H9 (cell line): Measurements from ENCODE around the gene PAK1IP1. TPM values are rescaled to one million over a fixed set of nuclear protein-coding genes. Genes with fewer than 3 reads are reported as not detected.
"Not testable (repeated sequence)": the region's sequence is repeated elsewhere in the genome, so short reads cannot be mapped to it uniquely, and the experiment has no call there.

Source experiments
- DNase-seq: peaks from one replicate; pipeline ENCODE4 v3.0.0-alpha.2; 2017
- H2AFZ ChIP-seq: one replicate; pipeline ENCODE4 v1.6.1; 2013; ENCODE audit warnings: mild to moderate bottlenecking, low read length, control low read depth, moderate library complexity
- H2AK5ac ChIP-seq: 2 replicates; pipeline ENCODE4 v1.6.1; 2013; ENCODE audit warnings: low read length, control low read depth, mixed read lengths; ENCODE audit not compliant: insufficient read length
- H2BK120ac ChIP-seq: one replicate; pipeline ENCODE4 v1.6.1; 2013; ENCODE audit warnings: low read depth, mild to moderate bottlenecking, low read length, control low read depth, inconsistent platforms; ENCODE audit not compliant: poor library complexity, severe bottlenecking
- H2BK12ac ChIP-seq: 2 replicates; pipeline ENCODE4 v1.6.1; 2013; ENCODE audit warnings: low read length, control low read depth, mixed read lengths, low read depth; ENCODE audit not compliant: insufficient read length
- H2BK15ac ChIP-seq: 2 replicates; pipeline ENCODE4 v1.6.1; 2013; ENCODE audit warnings: low read depth, low read length, control low read depth
- H2BK20ac ChIP-seq: one replicate; pipeline ENCODE4 v1.6.1; 2013; ENCODE audit warnings: low read depth, mild to moderate bottlenecking, low read length, control low read depth, inconsistent platforms; ENCODE audit not compliant: poor library complexity, severe bottlenecking
- H2BK5ac ChIP-seq: 2 replicates; pipeline ENCODE4 v1.6.1; 2013; ENCODE audit warnings: low read length, control low read depth, mixed read lengths; ENCODE audit not compliant: insufficient read length
- H3K14ac ChIP-seq: 2 replicates; pipeline ENCODE4 v1.6.1; 2013; ENCODE audit warnings: low read length, control low read depth; ENCODE audit not compliant: insufficient read depth
- H3K18ac ChIP-seq: 2 replicates; pipeline ENCODE4 v1.6.1; 2013; ENCODE audit warnings: low read depth, mild to moderate bottlenecking, mixed read lengths, low read length, control low read depth; ENCODE audit not compliant: insufficient read length
- H3K23ac ChIP-seq: 2 replicates; pipeline ENCODE4 v1.6.1; 2013; ENCODE audit warnings: low read length, control low read depth, mixed read lengths, low read depth; ENCODE audit not compliant: insufficient read length
- H3K23me2 ChIP-seq: 2 replicates; pipeline ENCODE4 v1.6.1; 2013; ENCODE audit warnings: low read depth, mild to moderate bottlenecking, mixed read lengths, low read length, control low read depth; ENCODE audit not compliant: insufficient read length, poor library complexity, severe bottlenecking
- H3K27ac ChIP-seq: 2 replicates; pipeline ENCODE4 v1.5.1; 2013; ENCODE audit warnings: low read length, control low read depth, mixed read lengths, low read depth; ENCODE audit not compliant: insufficient read length
- H3K27me3 ChIP-seq: 2 replicates; pipeline ENCODE4 v1.6.1; 2013; ENCODE audit warnings: low read length, control low read depth, inconsistent platforms; ENCODE audit not compliant: insufficient read depth
- H3K4ac ChIP-seq: 2 replicates; pipeline ENCODE4 v1.6.1; 2013; ENCODE audit warnings: low read depth, mild to moderate bottlenecking, control low read depth, inconsistent platforms, low read length, moderate library complexity
- H3K4me1 ChIP-seq: 2 replicates; pipeline ENCODE4 v1.6.1; 2013; ENCODE audit warnings: low read length, control low read depth, inconsistent platforms; ENCODE audit not compliant: insufficient read depth
- H3K4me2 ChIP-seq: 2 replicates; pipeline ENCODE4 v1.6.1; 2013; ENCODE audit warnings: low read length, control low read depth, mixed read lengths; ENCODE audit not compliant: insufficient read length, insufficient read depth
- H3K56ac ChIP-seq: 2 replicates; pipeline ENCODE4 v1.6.1; 2013; ENCODE audit warnings: low read depth, mild to moderate bottlenecking, mixed read lengths, low read length, control low read depth; ENCODE audit not compliant: insufficient read length
- H3K79me1 ChIP-seq: 2 replicates; pipeline ENCODE4 v1.6.1; 2013; ENCODE audit warnings: low read depth, mild to moderate bottlenecking, moderate library complexity, low read length, control low read depth, inconsistent platforms; ENCODE audit not compliant: insufficient read depth, poor library complexity, severe bottlenecking
- H3K79me2 ChIP-seq: 2 replicates; pipeline ENCODE4 v1.6.1; 2013; ENCODE audit warnings: low read length, control low read depth, inconsistent platforms; ENCODE audit not compliant: insufficient read depth
- H3K9ac ChIP-seq: 2 replicates; pipeline ENCODE4 v1.6.1; 2013; ENCODE audit warnings: low read length, control low read depth, mixed read lengths; ENCODE audit not compliant: insufficient read length; ENCODE audit errors: extremely low read depth
- H3K9me3 ChIP-seq: one replicate; pipeline ENCODE4 v1.6.1; 2013; ENCODE audit warnings: low read depth, low read length, inconsistent platforms; ENCODE audit not compliant: control insufficient read depth
- H3T11ph ChIP-seq: one replicate; pipeline ENCODE4 v1.6.1; 2013; ENCODE audit warnings: mild to moderate bottlenecking, low read length, control low read depth, inconsistent platforms
- H4K20me1 ChIP-seq: one replicate; pipeline ENCODE4 v1.6.1; 2013; ENCODE audit not compliant: control insufficient read depth, insufficient read length, insufficient read depth
- H4K5ac ChIP-seq: 2 replicates; pipeline ENCODE4 v1.6.1; 2013; ENCODE audit warnings: low read depth, mild to moderate bottlenecking, mixed read lengths, low read length, control low read depth; ENCODE audit not compliant: insufficient read length
- H4K8ac ChIP-seq: replicated peaks from 2 replicates; pipeline ENCODE4 v1.6.1; 2013; ENCODE audit warnings: low read length, control low read depth, mixed read lengths, low read depth; ENCODE audit not compliant: insufficient read length
- H4K91ac ChIP-seq: 2 replicates; pipeline ENCODE4 v1.6.1; 2013; ENCODE audit warnings: low read depth, mild to moderate bottlenecking, moderate library complexity, mixed read lengths, low read length, control low read depth; ENCODE audit not compliant: insufficient read length
- H3K27ac Mint-ChIP-seq, 3 experiments: 2 replicates in 2 of 3; 3 replicates in 1 of 3; pipeline ENCODE4 v1.8.0; 2020 to 2021; ENCODE audit warnings: mixed read lengths in 3 of 3, mild to moderate bottlenecking in 1 of 3, moderate library complexity in 1 of 3
- H3K27me3 Mint-ChIP-seq: 2 replicates; pipeline ENCODE4 v1.8.0; 2021; ENCODE audit warnings: low read depth, mild to moderate bottlenecking, moderate library complexity, mixed read lengths
- H3K36me3 Mint-ChIP-seq, 3 experiments: 2 replicates in 2 of 3; 3 replicates in 1 of 3; pipeline ENCODE4 v1.8.0; 2020 to 2021; ENCODE audit warnings: low read depth in 3 of 3, mixed read lengths in 3 of 3; ENCODE audit not compliant: insufficient read depth in 1 of 3
- H3K4me1 Mint-ChIP-seq, 2 experiments: 2 replicates each; pipeline ENCODE4 v1.8.0; 2020; ENCODE audit warnings: mixed read lengths in 2 of 2
- H3K4me3 Mint-ChIP-seq, 2 experiments: 2 replicates in 1 of 2; 3 replicates in 1 of 2; pipeline ENCODE4 v1.8.0; 2020 to 2021; ENCODE audit warnings: mild to moderate bottlenecking in 2 of 2, mixed read lengths in 2 of 2, moderate library complexity in 1 of 2
- H3K9me3 Mint-ChIP-seq, 2 experiments: 2 replicates in 1 of 2; 3 replicates in 1 of 2; pipeline ENCODE4 v1.8.0; 2020; ENCODE audit warnings: mild to moderate bottlenecking in 2 of 2, mixed read lengths in 2 of 2, moderate library complexity in 1 of 2
- WGBS: extraction: QIAGEN DNeasy Blood & Tissue Kit; methylation state at CpG from one replicate; pipeline ENCODE4 v1.1.7; 2013; ENCODE audit warnings: missing lambda C conversion rate, low lambda C conversion rate, mixed read lengths; ENCODE audit not compliant: insufficient read length; ENCODE audit errors: extremely low coverage; 5-methylcytosine and 5-hydroxymethylcytosine counted together
- total RNA-seq: library from RNA; stranded (reverse); gene quantifications from 2 replicates; pipeline ENCODE4 v1.2.1, GENCODE V29; 2021
- TF ChIP-seq, protein P1 (sequence below): fragments of 200-600 bp; sonication (generic); conservative IDR thresholded peaks from 3 replicates; pipeline ENCODE4 v1.8.0; 2021; ENCODE audit warnings: antibody characterized with exemption, mild to moderate bottlenecking

Gene PAK1IP1
- total RNA-seq, 1 experiment from 2014 or later = 44.8 TPM

DNA sequence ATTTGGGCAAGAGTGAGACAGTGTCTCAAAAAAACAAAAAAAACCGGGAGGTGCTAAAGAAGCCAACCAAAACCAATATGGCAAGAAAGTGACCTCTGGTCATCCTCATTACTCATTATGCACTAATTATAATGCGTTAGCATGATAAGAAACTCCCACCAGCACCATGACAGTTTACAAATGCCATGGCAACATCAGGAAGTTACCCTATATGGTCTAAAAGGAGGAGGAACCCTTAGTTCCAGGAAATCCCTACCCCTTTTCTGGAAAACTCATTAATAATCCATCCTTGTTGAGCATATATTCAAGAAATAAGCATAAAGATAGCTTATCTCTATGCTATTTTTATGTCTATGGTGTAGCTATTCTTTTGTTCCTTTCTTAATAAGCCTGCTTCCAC lies 32.0 kb upstream of the PAK1IP1 start:
- Histone ChIP-seq H2AFZ (no peak overlapping the region), H3K23me2 (no peaks in the 10 kb centered on the region), H2BK12ac (no peak overlapping the region), H3K18ac (no peak overlapping the region), H2AK5ac (no peak overlapping the region), H2BK5ac (no peak overlapping the region), H2BK15ac (no peak overlapping the region), H3K79me2 (no peaks in the 10 kb centered on the region), H4K20me1 (no peaks in the 10 kb centered on the region), H3K27me3 (no peaks in the 10 kb centered on the region), H4K5ac (no peak overlapping the region), H3T11ph (no peak overlapping the region), H3K23ac (no peak overlapping the region), H4K91ac (no peak overlapping the region), H2BK120ac (no peak overlapping the region), H3K9ac (no peak overlapping the region), H3K14ac (no peak overlapping the region), H3K4ac (no peak overlapping the region), H2BK20ac (no peak overlapping the region), H3K4me2 (no peak overlapping the region), H3K9me3 (no peaks in the 10 kb centered on the region), H4K8ac (no peak overlapping the region), H3K79me1 (no peaks in the 10 kb centered on the region), H3K56ac (no peak overlapping the region), H3K27ac (no peak overlapping the region), H3K4me1 (no peaks in the 10 kb centered on the region)
- H3K36me3 Mint-ChIP-seq = peaks cover 0 to 2% (median 0%) of the 10 kb centered on the region in 3 experiments; a peak in 4 of 7 replicates
- H3K27ac Mint-ChIP-seq = no peak overlapping the region
- TF ChIP-seq, protein P1, sequence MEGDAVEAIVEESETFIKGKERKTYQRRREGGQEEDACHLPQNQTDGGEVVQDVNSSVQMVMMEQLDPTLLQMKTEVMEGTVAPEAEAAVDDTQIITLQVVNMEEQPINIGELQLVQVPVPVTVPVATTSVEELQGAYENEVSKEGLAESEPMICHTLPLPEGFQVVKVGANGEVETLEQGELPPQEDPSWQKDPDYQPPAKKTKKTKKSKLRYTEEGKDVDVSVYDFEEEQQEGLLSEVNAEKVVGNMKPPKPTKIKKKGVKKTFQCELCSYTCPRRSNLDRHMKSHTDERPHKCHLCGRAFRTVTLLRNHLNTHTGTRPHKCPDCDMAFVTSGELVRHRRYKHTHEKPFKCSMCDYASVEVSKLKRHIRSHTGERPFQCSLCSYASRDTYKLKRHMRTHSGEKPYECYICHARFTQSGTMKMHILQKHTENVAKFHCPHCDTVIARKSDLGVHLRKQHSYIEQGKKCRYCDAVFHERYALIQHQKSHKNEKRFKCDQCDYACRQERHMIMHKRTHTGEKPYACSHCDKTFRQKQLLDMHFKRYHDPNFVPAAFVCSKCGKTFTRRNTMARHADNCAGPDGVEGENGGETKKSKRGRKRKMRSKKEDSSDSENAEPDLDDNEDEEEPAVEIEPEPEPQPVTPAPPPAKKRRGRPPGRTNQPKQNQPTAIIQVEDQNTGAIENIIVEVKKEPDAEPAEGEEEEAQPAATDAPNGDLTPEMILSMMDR = no peak
- peaks cover 0 to 6% of the 10 kb centered on the region in 2 experiments; a peak in 2 of 4 replicates for H3K4me1 Mint-ChIP-seq
- H3K9me3 Mint-ChIP-seq = peaks cover 3 to 14% of the 10 kb centered on the region in 2 experiments; a peak in 3 of 5 replicates
- no peak for DNase-seq
- no CpG with 5 or more reads among the region's 2 CpGs for WGBS
- peaks cover 7% of the 10 kb centered on the region for H3K27me3 Mint-ChIP-seq
- no peak overlapping the region for H3K4me3 Mint-ChIP-seq

DNA sequence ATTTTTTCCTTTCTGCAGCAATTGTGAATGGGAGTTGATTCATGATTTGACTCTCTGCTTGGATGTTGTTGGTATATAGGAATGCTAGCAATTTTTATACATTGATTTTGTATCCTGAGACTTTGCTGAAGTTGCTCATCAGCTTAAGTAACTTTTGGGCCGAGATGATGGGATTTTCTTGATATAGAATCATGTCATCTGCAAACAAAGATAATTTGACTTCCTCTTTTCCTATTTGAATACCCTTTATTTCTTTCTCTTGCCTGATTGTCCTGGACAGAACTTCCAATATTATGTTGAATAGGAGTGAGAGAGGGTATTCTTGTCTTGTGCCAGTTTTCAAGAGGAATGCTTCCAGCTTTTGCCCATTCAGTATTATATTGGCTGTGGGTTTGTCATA lies 29.2 kb upstream of the PAK1IP1 start:
- H4K91ac ChIP-seq, H3K9ac ChIP-seq, H3K4me2 ChIP-seq, H2BK5ac ChIP-seq, H3K4me1 ChIP-seq, H3K27ac Mint-ChIP-seq, H3K9me3 ChIP-seq, H2BK20ac ChIP-seq, H3K79me2 ChIP-seq, H2AK5ac ChIP-seq, H3K27me3 ChIP-seq, H3K4me3 Mint-ChIP-seq, H3K23me2 ChIP-seq, H2BK120ac ChIP-seq, H3K27me3 Mint-ChIP-seq, H2BK15ac ChIP-seq, H2AFZ ChIP-seq, H3K4me1 Mint-ChIP-seq, H3T11ph ChIP-seq, H4K8ac ChIP-seq, H3K27ac ChIP-seq, H4K5ac ChIP-seq, H3K56ac ChIP-seq, H3K14ac ChIP-seq, H3K18ac ChIP-seq, H3K4ac ChIP-seq, H2BK12ac ChIP-seq, DNase-seq, H4K20me1 ChIP-seq, H3K23ac ChIP-seq, H3K36me3 Mint-ChIP-seq, H3K79me1 ChIP-seq: not testable (repeated sequence)
- no CpG with 5 or more reads among the region's 1 CpG for WGBS
- peaks cover 3 to 14% of the 10 kb centered on the region in 2 experiments; a peak in 3 of 5 replicates for H3K9me3 Mint-ChIP-seq
